ENCODE results near the gene SCD5.

DNA sequence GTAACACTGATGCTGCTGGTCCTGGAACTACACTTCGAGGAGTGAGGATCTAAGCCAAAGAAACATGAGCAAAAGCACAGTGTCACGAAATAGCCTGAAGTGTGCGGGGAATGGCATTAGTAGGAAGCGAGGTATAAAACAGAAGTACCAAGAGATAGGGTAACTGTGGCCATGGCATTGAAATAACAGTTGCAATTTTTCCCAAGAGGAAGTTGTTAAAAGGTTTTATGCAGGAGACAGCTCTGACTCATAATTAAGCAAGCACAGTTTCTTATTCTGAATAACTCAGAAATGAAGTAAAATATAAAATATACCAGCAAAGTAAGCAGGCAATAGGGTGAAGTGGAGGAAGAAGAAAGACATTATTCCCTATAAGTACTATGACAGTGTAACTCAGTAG is 146.5 kb downstream of the SCD5 start:
- TF ChIP-seq, protein P1, sequence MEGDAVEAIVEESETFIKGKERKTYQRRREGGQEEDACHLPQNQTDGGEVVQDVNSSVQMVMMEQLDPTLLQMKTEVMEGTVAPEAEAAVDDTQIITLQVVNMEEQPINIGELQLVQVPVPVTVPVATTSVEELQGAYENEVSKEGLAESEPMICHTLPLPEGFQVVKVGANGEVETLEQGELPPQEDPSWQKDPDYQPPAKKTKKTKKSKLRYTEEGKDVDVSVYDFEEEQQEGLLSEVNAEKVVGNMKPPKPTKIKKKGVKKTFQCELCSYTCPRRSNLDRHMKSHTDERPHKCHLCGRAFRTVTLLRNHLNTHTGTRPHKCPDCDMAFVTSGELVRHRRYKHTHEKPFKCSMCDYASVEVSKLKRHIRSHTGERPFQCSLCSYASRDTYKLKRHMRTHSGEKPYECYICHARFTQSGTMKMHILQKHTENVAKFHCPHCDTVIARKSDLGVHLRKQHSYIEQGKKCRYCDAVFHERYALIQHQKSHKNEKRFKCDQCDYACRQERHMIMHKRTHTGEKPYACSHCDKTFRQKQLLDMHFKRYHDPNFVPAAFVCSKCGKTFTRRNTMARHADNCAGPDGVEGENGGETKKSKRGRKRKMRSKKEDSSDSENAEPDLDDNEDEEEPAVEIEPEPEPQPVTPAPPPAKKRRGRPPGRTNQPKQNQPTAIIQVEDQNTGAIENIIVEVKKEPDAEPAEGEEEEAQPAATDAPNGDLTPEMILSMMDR (IDR thresholded peaks at IDR 0.05): no peak
- TF ChIP-seq ZFX (IDR thresholded peaks at IDR 0.05; ENCODE audit: borderline replicate concordance): no peak

Data from 22Rv1 (cell line).